MCF 10A (cell line): ENCODE results near the gene ACTL6A. TPM values are rescaled to one million over a fixed set of nuclear protein-coding genes. Genes with fewer than 3 reads are reported as not detected.
"Not testable (repeated sequence)": the region's sequence is repeated elsewhere in the genome, so short reads cannot be mapped to it uniquely, and the experiment has no call there.

Source experiments
- Bru-seq: library from RNA; stranded (reverse); fragments of 400-500 nt; gene quantifications from one replicate; lab custom pipeline; 2021; lab: Mats Ljungman, UMichigan
- BruChase-seq, 2 experiments: library from RNA; stranded (reverse); fragments of 400-500 nt; gene quantifications; one replicate each; lab custom pipeline; 2021; lab: Mats Ljungman, UMichigan
- BruUV-seq: library from RNA; stranded (reverse); fragments of 400-500 nt; replicated peaks from 2 replicates; lab custom pipeline; 2021; lab: Mats Ljungman, UMichigan
- CTCF ChIA-PET: fragments of 300-600 bp; sonication (Branson Sonifier 250); formaldehyde crosslinking; extraction: SDS; loops from one replicate; lab custom pipeline; 2021; ENCODE audit warnings: antibody characterized with exemption, inconsistent platforms; lab: Yijun Ruan, JAX
- POLR2A ChIA-PET: fragments of 300-600, 350-650 bp; sonication (Branson Sonifier 250); formaldehyde crosslinking; extraction: SDS; loops from one replicate; lab custom pipeline; 2020; ENCODE audit warnings: antibody characterized with exemption, inconsistent platforms; lab: Yijun Ruan, JAX
- DNase-seq: peaks from one replicate; pipeline ENCODE4 v3.0.0-alpha.2; 2018; ENCODE audit not compliant: unreplicated experiment
- H3K27ac Mint-ChIP-seq: one replicate; pipeline ENCODE4 v1.8.0; 2022; ENCODE audit warnings: mild to moderate bottlenecking, low read depth, mixed read lengths; ENCODE audit not compliant: unreplicated experiment
- H3K27me3 Mint-ChIP-seq: one replicate; pipeline ENCODE4 v1.8.0; 2022; ENCODE audit warnings: mixed read lengths; ENCODE audit not compliant: insufficient read depth, unreplicated experiment
- H3K36me3 Mint-ChIP-seq: one replicate; pipeline ENCODE4 v1.8.0; 2022; ENCODE audit warnings: mild to moderate bottlenecking, moderate library complexity, mixed read lengths; ENCODE audit not compliant: insufficient read depth, unreplicated experiment
- H3K4me1 Mint-ChIP-seq: one replicate; pipeline ENCODE4 v1.8.0; 2022; ENCODE audit warnings: mixed read lengths; ENCODE audit not compliant: insufficient read depth, unreplicated experiment
- H3K4me3 Mint-ChIP-seq: one replicate; pipeline ENCODE4 v1.8.0; 2022; ENCODE audit warnings: mild to moderate bottlenecking, moderate library complexity, mixed read lengths; ENCODE audit not compliant: unreplicated experiment
- H3K9me3 Mint-ChIP-seq: one replicate; pipeline ENCODE4 v1.8.0; 2022; ENCODE audit warnings: mixed read lengths; ENCODE audit not compliant: unreplicated experiment
- CTCF ChIP-seq: fragments of 200-600 bp; IDR thresholded peaks from one replicate; pipeline ENCODE4 v1.8.0; 2022; ENCODE audit warnings: antibody characterized with exemption, mild to moderate bottlenecking; ENCODE audit not compliant: unreplicated experiment
- intact Hi-C: fragments of 100-400 bp; cut with micrococcal nuclease; formaldehyde crosslinking; loops from 2 replicates; pipeline ENCODE4 v1.14.1; 2022
- long read RNA-seq: library from polyadenylated mRNA; stranded (forward); transcript quantifications from one replicate; pipeline ENCODE4 v2.0.0, GENCODE V29; 2022
- total RNA-seq: library from RNA; stranded (reverse); gene quantifications from 2 replicates; pipeline ENCODE4 v1.2.3, GENCODE V29; 2022

ACTL6A gene
- total RNA-seq (46.2 and 57.1 TPM in 2 replicates), Bru-seq, nascent RNA (percentile 73 among the genes with signal in this experiment), BruChase-seq, experiment 1, labeled RNA remaining after a 6-hour chase (percentile 82 among the genes with signal in this experiment), BruChase-seq, experiment 2, labeled RNA remaining after a 2-hour chase (percentile 74 among the genes with signal in this experiment)
- long read RNA-seq, transcript ACTL6A-203 (14 exons, 1,750 nt): minor isoform, 27 of 150 reads
- long read RNA-seq, transcript ACTL6A-202 (14 exons, 1,901 nt): major isoform, 100 of 150 reads
- long read RNA-seq, partial matches to known transcripts: 4 of 150 reads
- long read RNA-seq, other reads (novel, unspliced or antisense): 18 of 150 reads

DNA sequence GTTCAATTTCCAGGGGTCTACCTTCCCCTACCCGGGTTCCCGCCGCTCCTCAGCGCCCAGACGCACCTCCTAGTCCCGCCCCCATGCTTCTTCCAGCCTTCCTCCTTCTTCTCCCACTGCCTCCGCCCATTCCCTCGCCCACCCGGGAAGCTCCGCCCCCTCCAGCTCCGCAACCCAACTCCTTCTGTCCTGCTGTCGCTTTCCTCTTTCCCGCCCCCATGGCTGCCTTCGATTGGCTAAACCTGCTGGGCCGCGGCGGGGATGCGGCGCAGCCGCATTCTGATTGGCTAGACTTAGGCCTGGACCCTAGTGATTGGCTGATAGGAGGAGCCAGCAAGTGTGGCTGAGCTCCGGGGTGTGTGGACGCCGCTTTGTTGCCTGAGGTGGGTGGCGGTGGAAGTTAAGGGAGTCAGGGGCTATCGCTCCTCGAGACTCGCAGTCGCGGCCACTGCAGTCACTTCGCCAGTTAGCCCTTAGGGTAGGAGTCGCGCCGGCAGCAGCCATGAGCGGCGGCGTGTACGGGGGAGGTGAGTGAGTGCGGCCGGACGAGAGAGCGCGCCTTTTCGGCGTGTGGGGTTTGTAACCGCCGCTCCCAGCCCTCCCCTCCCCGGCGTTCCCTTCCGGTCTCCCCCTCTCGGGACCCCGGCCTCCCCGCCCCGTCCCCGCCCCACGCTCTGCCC, at the start of gene ACTL6A:
Gene ACTL6A (plus strand): TSS at position 336 of the 680 bp plus-strand sequence. CDS start 167 bp downstream, at position 503.
- CTCF ChIA-PET: interaction anchor here (0.6 to 1.6 kb wide), 7 partner anchors 11 to 1904 kb away, joined by 3 to 4 read pairs (median 3); partner anchors contain the start of gene GNB4

DNA sequence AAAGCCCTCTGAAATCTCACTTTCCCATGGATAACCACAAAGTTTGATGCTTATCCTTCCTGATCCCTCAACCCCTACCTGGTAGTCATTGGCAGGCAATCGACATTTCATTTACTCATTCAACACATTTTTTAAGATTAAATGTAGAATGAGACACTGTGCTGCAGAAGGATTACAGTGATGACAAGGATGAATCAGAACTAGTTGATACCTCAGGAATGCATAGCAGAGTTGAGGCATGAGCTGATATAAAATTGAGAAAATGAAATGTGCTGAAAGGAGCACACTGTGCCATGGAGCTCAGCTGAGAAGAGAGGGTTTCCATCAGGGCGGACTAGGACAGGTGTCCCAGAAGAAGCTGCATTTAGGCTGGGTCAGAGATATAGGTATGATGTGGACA, 48.9 kb upstream of the ACTL6A start:
- no peak overlapping the region for H3K4me3 Mint-ChIP-seq
- H3K36me3 Mint-ChIP-seq: no peaks in the 10 kb centered on the region
- no peak for DNase-seq
- ChIA-PET POLR2A (no interaction called here), CTCF (no interaction called here)
- peaks cover 14% of the 10 kb centered on the region for H3K9me3 Mint-ChIP-seq
- intact Hi-C loops: no loop called here
- H3K27ac Mint-ChIP-seq: no peak overlapping the region
- H3K27me3 Mint-ChIP-seq: no peaks in the 10 kb centered on the region
- no peak for TF ChIP-seq CTCF
- no peaks in the 10 kb centered on the region for H3K4me1 Mint-ChIP-seq
- no TSS peak for BruUV-seq

More for the DNA sequence above, at the start of gene ACTL6A:
- intact Hi-C loops: no loop called here
- H3K27ac Mint-ChIP-seq: peak within 1 kb of the TSS; percentile 76
- no peak for TF ChIP-seq CTCF
- H3K36me3 Mint-ChIP-seq: no peaks in the 10 kb centered on the region
- peak; percentile 100 for DNase-seq
- POLR2A ChIA-PET: interaction anchor here (0.6 to 3.1 kb wide), 27 partner anchors 17 to 525 kb away, joined by 3 to 40 read pairs (median 4); partner anchors contain the start of genes GNB4, MFN1, MRPL47 and NDUFB5
- H3K4me1 Mint-ChIP-seq: peaks cover 19% of the 10 kb centered on the region
- BruUV-seq: no TSS peak
- H3K4me3 Mint-ChIP-seq: peak within 1 kb of the TSS; percentile 97
- no peaks in the 10 kb centered on the region for H3K27me3 Mint-ChIP-seq
- H3K9me3 Mint-ChIP-seq: no peaks in the 10 kb centered on the region

GRCh38 chr3:179516461-179517251, 46.1 kb upstream of the ACTL6A start:
- H3K4me1 Mint-ChIP-seq, H3K27ac Mint-ChIP-seq, BruUV-seq, intact Hi-C loops, H3K27me3 Mint-ChIP-seq, H3K4me3 Mint-ChIP-seq, H3K36me3 Mint-ChIP-seq, POLR2A ChIA-PET, CTCF ChIA-PET, DNase-seq: not testable (repeated sequence)
- H3K9me3 Mint-ChIP-seq: peaks cover 14% of the 10 kb centered on the region

- Mint-ChIP-seq H3K4me3 (no peak overlapping the region), H3K27ac (no peak overlapping the region), H3K27me3 (no peaks in the 10 kb centered on the region), H3K9me3 (no peaks in the 10 kb centered on the region), H3K36me3 (no peaks in the 10 kb centered on the region), H3K4me1 (no peaks in the 10 kb centered on the region)
- no peak for TF ChIP-seq CTCF
- BruUV-seq: no TSS peak
- intact Hi-C loops: no loop called here
- ChIA-PET POLR2A (no interaction called here), CTCF (no interaction called here)
- no peak for DNase-seq
These were observed 36.2 kb upstream of the ACTL6A start for GRCh38 chr3:179526482-179526881.
